Muscle of arm (tissue), 12 donors: Measurements from ENCODE around the gene CEP55. TPM values are rescaled to one million over a fixed set of nuclear protein-coding genes. Genes with fewer than 3 reads are reported as not detected.
A peak's percentile ranks its signal among the peaks of the same experiment; 100 is the strongest.

ENCODE experiments used
- DNase-seq: peaks from one replicate; pipeline ENCODE4 v3.0.0-alpha.2; 2013
- polyA plus RNA-seq, 12 donors: library from polyadenylated mRNA; unstranded; fragments of 120-200 nt; gene quantifications; one replicate each; pipeline ENCODE4 v1.2.1, GENCODE V29; 2013; ENCODE audit not compliant: insufficient read length in 12 of 12

Gene CEP55
- polyA plus RNA-seq, 12 donors: 5.0 to 22.2 (median 11.2) TPM; not detected in 1

- no peak for DNase-seq
Observed at GRCh38 chr10:93468461-93469213, 27.8 kb upstream of the CEP55 start.

GRCh38 chr10:93469454-93469853 lies 27.0 kb upstream of the CEP55 start:
- no peak for DNase-seq

- no peak for DNase-seq
Observed at GRCh38 chr10:93471110-93471651, 25.2 kb upstream of the CEP55 start.

GRCh38 chr10:93473161-93473560 lies 23.3 kb upstream of the CEP55 start:
- no peak for DNase-seq

GRCh38 chr10:93473804-93474472 lies 22.5 kb upstream of the CEP55 start:
- DNase-seq: no peak

GRCh38 chr10:93475227-93475626 lies 21.2 kb upstream of the CEP55 start:
- no peak for DNase-seq

- DNase-seq: no peak
Observed at GRCh38 chr10:93475871-93476270, 20.5 kb upstream of the CEP55 start.

- no peak for DNase-seq
Observed at GRCh38 chr10:93476756-93477155, 19.7 kb upstream of the CEP55 start.

GRCh38 chr10:93478873-93479272 lies 17.5 kb upstream of the CEP55 start:
- no peak for DNase-seq

- DNase-seq: peak; percentile 50
Observed at GRCh38 chr10:93481637-93482144, 14.7 kb upstream of the CEP55 start.

- peak; percentile 87 for DNase-seq
Observed at GRCh38 chr10:93482145-93482834, 14.1 kb upstream of the CEP55 start, which contains the start of gene MYOF. Gene MYOF, minus strand, starts transcription at chr10:93482334. Its CDS starts 140 bp downstream, at chr10:93482194.

GRCh38 chr10:93485690-93486089 lies 10.7 kb upstream of the CEP55 start:
- no peak for DNase-seq

- DNase-seq: no peak
Observed at GRCh38 chr10:93488956-93489528, 7.4 kb upstream of the CEP55 start.

GRCh38 chr10:93491602-93492121 lies 4.8 kb upstream of the CEP55 start:
- no peak for DNase-seq

GRCh38 chr10:93493162-93493561 lies 3.2 kb upstream of the CEP55 start:
- DNase-seq: no peak

GRCh38 chr10:93494494-93494893 lies 1.9 kb upstream of the CEP55 start:
- DNase-seq: no peak

GRCh38 chr10:93495654-93496321 lies 624 bp upstream of the CEP55 start:
- peak; percentile 46 for DNase-seq

- no peak for DNase-seq
Observed at GRCh38 chr10:93498166-93498565, 1.8 kb downstream of the CEP55 start.

- no peak for DNase-seq
Observed at GRCh38 chr10:93501650-93502049, 5.2 kb downstream of the CEP55 start.

GRCh38 chr10:93503075-93503474 lies 6.7 kb downstream of the CEP55 start:
- DNase-seq: no peak

- no peak for DNase-seq
Observed at GRCh38 chr10:93505075-93505474, 8.7 kb downstream of the CEP55 start.
